MG63 (cell line): Measurements from ENCODE around the gene PRMT7. TPM values are rescaled to one million over a fixed set of nuclear protein-coding genes. Genes with fewer than 3 reads are reported as not detected.

Source experiments
- DNase-seq: peaks from one replicate; pipeline ENCODE4 v3.0.0-alpha.2; 2020
- H3K27me3 ChIP-seq: fragments of 250-450 bp; sonication (Bioruptor Pico); 2 replicates; pipeline ENCODE4 v1.5.1; 2020; ENCODE audit warnings: mild to moderate bottlenecking, moderate library complexity
- H3K36me3 ChIP-seq: fragments of 250-450 bp; sonication (Bioruptor Pico); 2 replicates; pipeline ENCODE4 v1.5.1; 2020; ENCODE audit warnings: mild to moderate bottlenecking, moderate library complexity
- H3K4me3 ChIP-seq: fragments of 250-450 bp; sonication (Bioruptor Pico); 2 replicates; pipeline ENCODE4 v1.5.1; 2020; ENCODE audit warnings: mild to moderate bottlenecking, moderate library complexity
- H3K9me3 ChIP-seq: fragments of 250-450 bp; sonication (Bioruptor Pico); 2 replicates; pipeline ENCODE4 v1.5.1; 2020; ENCODE audit warnings: mild to moderate bottlenecking, moderate library complexity
- total RNA-seq: library from RNA; depleted of rRNA; stranded (reverse); fragments of >200 nt; shearing (Covaris generic); gene quantifications from 2 replicates; pipeline ENCODE4 v1.2.3, GENCODE V29; 2014; ENCODE audit warnings: low replicate concordance

The PRMT7 gene
- total RNA-seq, 1 experiment from 2014 or later: 81.1 TPM

DNA sequence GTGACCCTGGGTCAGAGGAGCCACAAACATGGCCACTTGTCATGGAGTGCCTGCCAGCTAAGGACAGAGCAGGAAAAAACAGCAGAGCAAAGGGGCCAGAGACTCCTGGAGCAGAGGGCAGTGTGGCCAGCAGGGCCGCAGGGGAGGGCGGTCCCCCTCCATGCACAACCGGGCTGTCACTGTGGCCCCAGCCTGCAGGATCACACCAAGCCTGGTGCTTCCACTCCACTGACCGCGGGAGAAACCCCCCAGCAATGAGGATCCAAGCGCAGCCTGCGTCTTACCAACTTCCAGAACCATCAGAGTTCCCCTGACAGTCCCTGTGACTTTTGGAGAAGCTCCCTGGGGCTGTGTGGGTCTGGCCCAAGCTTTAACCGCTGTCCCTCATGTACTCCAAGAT is 62.0 kb downstream of the PRMT7 start:
- H3K9me3 ChIP-seq: no peaks in the 10 kb centered on the region
- H3K36me3 ChIP-seq: no peaks in the 10 kb centered on the region
- H3K27me3 ChIP-seq: no peaks in the 10 kb centered on the region
- DNase-seq: no peak
- no peak overlapping the region for H3K4me3 ChIP-seq

DNA sequence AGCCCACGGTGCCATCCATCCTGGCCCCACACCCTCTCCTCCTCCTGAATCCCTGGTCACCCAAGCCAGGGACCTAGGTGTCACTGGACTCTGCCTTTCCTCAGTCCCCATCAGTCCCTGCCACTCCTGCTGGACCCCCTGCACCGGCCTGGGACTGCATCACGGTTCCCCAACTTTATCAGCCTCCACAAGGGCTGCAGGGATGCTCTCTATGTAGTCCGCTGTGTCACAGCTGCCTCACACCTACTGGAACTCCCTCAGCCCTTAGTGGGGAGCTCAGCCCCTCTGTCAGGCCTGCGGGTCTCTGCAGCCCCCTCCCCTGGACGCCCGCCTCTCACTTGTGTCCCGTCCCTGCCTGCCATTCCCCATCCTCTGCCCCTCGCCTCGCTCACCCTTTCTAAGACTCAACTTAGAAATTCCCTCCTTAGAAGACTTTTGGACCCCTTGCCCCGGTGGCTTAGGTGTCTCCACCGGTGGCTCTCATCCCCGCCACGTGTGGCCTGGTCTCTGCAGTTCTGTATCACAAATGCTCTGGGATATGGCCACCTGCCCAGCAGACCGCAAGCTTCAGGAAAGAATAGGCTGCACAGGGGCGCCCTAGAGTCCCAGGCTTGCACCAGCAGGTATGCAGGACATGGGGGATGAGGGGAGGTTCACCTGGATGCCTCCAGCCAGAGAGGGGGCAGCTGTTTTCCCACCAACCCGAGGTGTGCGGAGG is 62.9 kb downstream of the PRMT7 start:
- Histone ChIP-seq H3K9me3 (no peaks in the 10 kb centered on the region), H3K27me3 (no peaks in the 10 kb centered on the region), H3K4me3 (no peak overlapping the region), H3K36me3 (no peaks in the 10 kb centered on the region)
- no peak for DNase-seq

DNA sequence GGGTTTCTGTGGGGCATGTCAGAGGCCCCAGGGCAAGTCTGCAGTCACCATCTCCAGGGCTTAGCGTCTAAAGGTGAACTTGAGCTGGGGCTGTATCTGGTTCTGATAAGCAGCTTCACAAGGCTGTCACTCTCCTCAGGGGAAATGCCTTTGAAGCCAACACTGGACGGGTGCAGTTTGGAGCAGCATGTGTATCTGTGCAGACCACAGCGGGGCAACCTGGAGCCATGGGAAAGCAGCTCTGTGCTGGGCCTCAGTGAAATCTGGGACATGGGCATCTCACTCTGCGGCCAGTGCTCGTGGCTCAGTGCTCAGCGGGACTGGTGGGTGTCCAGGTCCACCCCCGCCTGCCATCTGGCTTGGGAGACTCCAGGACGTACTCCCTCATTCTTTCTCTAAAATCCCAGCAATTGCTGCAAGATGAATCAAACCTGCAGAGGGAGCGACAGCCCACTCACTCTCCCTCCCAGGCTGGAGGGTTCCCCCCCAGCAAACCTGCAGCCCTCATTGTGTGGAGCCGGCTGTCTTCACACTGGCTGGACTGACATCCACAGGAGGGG is 63.5 kb downstream of the PRMT7 start:
- no peak for DNase-seq
- no peak overlapping the region for H3K4me3 ChIP-seq
- no peaks in the 10 kb centered on the region for H3K9me3 ChIP-seq
- no peaks in the 10 kb centered on the region for H3K27me3 ChIP-seq
- no peaks in the 10 kb centered on the region for H3K36me3 ChIP-seq

DNA sequence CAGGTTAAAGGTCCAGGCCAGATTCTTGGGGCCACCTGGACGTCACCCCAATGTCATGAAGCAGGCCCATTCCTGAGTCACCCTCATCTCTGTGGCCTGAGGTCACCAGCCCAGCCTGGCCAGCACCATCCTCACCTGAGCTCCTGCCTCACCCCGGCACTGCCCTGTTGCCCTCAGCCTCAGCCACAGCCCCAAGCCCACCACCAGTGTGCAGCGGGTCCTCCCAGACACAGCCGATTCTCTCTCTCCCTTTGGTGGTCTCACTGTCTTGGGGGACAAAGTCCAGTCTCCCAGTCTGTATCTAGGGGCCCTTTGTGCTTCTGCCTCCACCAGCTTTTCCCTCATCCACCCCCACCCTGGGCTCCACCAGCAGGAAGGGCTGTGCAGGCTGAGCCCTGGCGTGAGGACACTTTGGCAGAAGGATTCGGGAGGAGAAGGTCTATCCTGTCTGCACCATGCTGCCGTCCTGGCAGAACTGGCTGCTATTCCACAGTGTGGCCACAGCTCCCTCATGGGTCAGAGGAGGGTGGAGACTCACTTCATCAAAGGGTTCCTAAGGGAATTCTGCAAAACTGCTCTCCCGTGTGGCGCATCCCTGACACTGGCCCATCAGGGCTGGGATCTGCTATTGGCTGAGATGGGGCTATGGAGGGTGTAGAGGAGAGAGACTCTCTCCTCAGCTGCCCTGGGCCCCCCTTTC is 64.3 kb downstream of the PRMT7 start:
- Histone ChIP-seq H3K9me3 (no peaks in the 10 kb centered on the region), H3K4me3 (no peak overlapping the region), H3K36me3 (no peaks in the 10 kb centered on the region), H3K27me3 (no peaks in the 10 kb centered on the region)
- no peak for DNase-seq

GRCh38 chr16:68375801-68376536 is 65.2 kb downstream of the PRMT7 start:
- no peaks in the 10 kb centered on the region for H3K9me3 ChIP-seq
- H3K4me3 ChIP-seq: no peak overlapping the region
- no peak for DNase-seq
- no peaks in the 10 kb centered on the region for H3K27me3 ChIP-seq
- H3K36me3 ChIP-seq: no peaks in the 10 kb centered on the region

DNA sequence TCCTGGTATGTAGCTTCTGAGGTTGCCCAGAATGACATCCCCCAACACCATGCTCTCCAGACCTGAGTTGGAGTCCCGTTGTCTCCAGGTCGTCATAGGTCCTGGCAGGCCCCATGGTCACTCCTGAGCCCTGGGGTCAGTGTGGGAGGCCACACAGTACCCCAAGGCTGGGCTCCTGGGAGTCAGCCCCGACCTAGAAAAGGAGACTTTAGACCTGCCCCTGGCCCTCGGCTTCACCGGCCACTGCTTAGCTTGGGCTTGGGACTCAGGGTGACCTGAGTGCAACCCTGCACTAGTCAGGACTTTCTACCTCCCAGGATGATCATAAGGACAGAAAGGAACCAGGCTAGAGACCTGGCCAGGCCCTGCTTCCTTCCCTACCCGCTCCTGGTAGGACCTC is 65.8 kb downstream of the PRMT7 start:
- H3K27me3 ChIP-seq: no peaks in the 10 kb centered on the region
- H3K36me3 ChIP-seq: no peaks in the 10 kb centered on the region
- DNase-seq: no peak
- no peaks in the 10 kb centered on the region for H3K9me3 ChIP-seq
- no peak overlapping the region for H3K4me3 ChIP-seq

- H3K27me3 ChIP-seq: no peaks in the 10 kb centered on the region
- no peaks in the 10 kb centered on the region for H3K9me3 ChIP-seq
- no peak overlapping the region for H3K4me3 ChIP-seq
- DNase-seq: no peak
- H3K36me3 ChIP-seq: no peaks in the 10 kb centered on the region
Observed at GRCh38 chr16:68377221-68377620, 66.4 kb downstream of the PRMT7 start.

GRCh38 chr16:68377667-68378393 is 67.0 kb downstream of the PRMT7 start:
- no peaks in the 10 kb centered on the region for H3K36me3 ChIP-seq
- no peaks in the 10 kb centered on the region for H3K9me3 ChIP-seq
- no peak overlapping the region for H3K4me3 ChIP-seq
- H3K27me3 ChIP-seq: no peaks in the 10 kb centered on the region
- no peak for DNase-seq

DNA sequence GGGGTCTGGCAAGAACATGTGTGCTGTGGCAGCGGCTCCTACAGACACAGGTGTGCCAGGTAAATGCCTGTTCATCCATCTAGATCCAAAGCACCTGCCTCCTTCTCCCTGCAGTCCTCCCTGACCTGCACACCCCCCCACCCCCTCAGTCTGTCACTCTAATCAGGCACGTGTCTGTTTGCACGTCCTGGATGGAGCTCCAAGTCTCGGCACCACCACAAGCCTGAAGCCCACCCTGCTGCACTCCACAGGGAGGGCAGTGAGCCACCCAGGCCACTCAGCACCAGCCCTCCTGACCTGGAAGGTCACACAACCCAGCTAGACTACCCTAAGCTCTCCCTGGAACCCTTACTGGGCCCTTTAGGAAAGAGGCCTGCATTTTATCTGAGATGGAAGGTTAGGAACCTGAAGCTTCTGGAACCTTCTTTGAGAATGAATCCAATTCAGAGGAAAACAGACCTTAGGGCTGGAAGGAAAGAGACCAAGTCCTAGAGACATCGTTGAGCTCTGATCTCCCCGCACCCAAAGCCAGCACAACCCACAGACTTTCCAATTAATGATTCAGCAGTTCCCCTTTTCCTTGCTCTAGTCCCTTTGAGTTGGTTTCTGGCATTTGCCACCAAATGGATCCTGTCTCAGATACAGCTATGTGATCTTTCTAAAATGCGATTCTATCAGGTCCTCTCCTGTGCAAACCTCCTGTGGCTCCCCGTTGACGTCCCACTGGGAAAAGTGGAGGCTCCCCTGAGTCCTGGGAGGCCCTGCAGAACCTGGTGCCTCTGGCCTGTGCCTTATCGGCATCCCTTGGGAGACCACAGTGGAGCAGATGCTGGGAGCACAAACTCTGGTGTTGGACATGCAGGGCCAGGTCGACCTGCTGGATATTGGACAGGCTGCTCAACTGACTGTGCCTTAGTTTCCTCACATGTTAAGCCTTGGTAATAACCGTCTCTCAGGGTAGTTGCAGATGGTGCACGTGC is 67.9 kb downstream of the PRMT7 start:
- no peak overlapping the region for H3K4me3 ChIP-seq
- no peak for DNase-seq
- no peaks in the 10 kb centered on the region for H3K9me3 ChIP-seq
- no peaks in the 10 kb centered on the region for H3K27me3 ChIP-seq
- no peaks in the 10 kb centered on the region for H3K36me3 ChIP-seq

DNA sequence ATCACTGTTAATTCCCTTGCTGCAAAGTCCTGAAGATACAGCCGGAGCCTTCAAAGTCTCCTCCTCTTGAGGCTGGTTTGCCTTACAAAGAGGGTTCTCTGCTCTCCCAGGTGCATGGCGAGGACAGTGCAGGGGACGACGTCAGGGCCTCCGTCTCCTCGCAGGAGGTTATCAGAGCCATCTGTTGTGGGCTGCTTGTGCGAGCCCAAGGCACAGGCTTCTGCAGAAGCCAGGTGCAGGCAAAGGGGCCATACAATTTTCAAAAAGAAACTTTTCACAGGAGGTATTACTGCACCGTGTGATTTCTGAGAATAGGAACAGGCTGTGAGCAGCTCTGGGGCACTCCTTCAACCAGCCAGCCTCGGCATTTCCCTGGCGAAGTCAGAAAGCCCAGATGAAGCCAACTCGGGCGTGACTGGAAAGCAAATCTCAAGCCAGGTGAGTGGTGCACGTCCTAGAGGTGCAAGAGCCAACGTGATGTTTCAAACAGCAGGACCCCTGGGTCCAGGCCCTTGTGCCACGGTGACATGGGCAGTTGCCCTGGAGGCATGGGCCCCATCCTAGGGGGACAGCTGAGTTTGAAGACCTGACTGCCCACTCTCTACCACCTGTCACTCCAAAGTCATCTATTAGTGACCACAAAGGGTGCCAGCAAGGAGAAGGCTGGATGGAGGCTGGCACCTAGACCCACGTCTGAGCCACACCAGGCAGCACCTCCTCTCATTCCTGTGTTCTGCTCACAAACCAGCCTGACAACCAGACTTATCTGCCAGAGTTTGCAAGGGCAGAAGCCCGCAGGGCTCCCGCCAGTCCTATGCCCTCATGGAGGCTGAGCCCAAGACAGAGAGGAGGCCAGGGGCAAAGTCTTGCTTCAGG is 68.9 kb downstream of the PRMT7 start:
- no peaks in the 10 kb centered on the region for H3K27me3 ChIP-seq
- no peak overlapping the region for H3K4me3 ChIP-seq
- H3K36me3 ChIP-seq: no peaks in the 10 kb centered on the region
- H3K9me3 ChIP-seq: no peaks in the 10 kb centered on the region
- no peak for DNase-seq

- no peaks in the 10 kb centered on the region for H3K27me3 ChIP-seq
- no peak for DNase-seq
- H3K4me3 ChIP-seq: no peak overlapping the region
- H3K9me3 ChIP-seq: no peaks in the 10 kb centered on the region
- no peaks in the 10 kb centered on the region for H3K36me3 ChIP-seq
Observed at GRCh38 chr16:68380348-68380670, 69.5 kb downstream of the PRMT7 start.

DNA sequence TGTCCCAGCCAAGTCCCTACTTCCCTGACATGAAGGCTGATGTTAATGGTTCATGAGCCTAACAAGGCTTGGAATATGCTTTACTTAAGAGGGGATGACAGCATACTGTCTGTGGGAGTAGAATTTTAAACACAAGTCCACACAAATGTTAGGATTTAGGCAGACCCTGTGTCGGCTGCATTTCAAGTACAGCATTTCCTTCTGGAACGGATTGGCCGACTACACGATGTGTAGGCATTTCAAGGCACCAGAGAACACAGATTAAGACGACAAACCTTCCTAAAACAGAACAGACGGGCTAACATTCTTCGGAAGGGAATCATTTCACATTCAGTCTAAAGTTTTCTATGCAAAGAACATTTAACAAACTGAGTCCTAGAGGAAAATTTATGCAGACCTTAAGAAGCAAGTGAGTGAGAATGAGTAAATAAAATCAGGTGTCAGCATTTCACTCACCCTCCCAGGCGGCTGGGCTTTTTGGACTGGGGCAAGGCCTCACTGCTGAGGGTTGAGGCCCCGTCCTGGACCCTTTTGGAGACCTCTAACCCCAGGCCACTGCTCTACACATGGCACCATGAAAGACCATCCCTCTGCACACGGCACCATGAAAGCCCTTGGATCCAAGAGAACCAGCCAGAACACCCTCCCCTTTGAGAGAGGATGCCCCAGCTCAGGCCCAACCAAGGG is 70.0 kb downstream of the PRMT7 start:
- H3K27me3 ChIP-seq: no peaks in the 10 kb centered on the region
- no peak overlapping the region for H3K4me3 ChIP-seq
- no peaks in the 10 kb centered on the region for H3K9me3 ChIP-seq
- no peak for DNase-seq
- H3K36me3 ChIP-seq: no peaks in the 10 kb centered on the region

- no peaks in the 10 kb centered on the region for H3K27me3 ChIP-seq
- H3K36me3 ChIP-seq: no peaks in the 10 kb centered on the region
- no peak for DNase-seq
- no peak overlapping the region for H3K4me3 ChIP-seq
- no peaks in the 10 kb centered on the region for H3K9me3 ChIP-seq
Observed at GRCh38 chr16:68381363-68381724, 70.5 kb downstream of the PRMT7 start.

DNA sequence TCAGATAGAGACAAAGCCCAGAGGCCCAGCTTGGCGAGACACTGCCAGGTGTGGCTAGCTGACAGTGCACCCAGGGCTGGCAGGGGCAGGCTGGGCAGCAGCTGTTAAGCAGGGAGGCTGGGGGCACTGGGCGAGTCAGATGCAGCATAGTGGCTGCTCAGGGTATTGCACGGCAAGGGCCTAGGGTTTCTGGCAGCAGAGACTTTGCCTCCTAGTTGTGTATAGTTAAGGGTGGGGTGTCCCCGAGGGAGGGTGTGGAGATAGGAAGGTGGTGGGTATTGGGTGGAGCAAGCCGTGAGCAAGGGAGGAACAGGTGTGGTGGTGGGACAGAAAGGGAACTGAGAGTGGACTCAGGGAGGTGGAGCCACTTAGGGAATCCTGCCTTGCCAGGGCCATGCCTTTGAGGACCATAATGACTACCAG is 71.5 kb downstream of the PRMT7 start:
- DNase-seq: peak; percentile 10
- H3K36me3 ChIP-seq: no peaks in the 10 kb centered on the region
- no peaks in the 10 kb centered on the region for H3K27me3 ChIP-seq
- no peak overlapping the region for H3K4me3 ChIP-seq
- no peaks in the 10 kb centered on the region for H3K9me3 ChIP-seq

GRCh38 chr16:68383858-68384257 is 73.0 kb downstream of the PRMT7 start:
- no peak overlapping the region for H3K4me3 ChIP-seq

More at GRCh38 chr16:68383858-68384257, 73.0 kb downstream of the PRMT7 start:
- Histone ChIP-seq H3K9me3 (no peaks in the 10 kb centered on the region), H3K27me3 (no peaks in the 10 kb centered on the region), H3K36me3 (no peaks in the 10 kb centered on the region)
- DNase-seq: no peak
